ENCODE data around the gene CDKAL1. TPM values are rescaled to one million over a fixed set of nuclear protein-coding genes. Genes with fewer than 3 reads are reported as not detected.

CDKAL1 gene
- total RNA-seq, 1 experiment from 2014 or later, result 20.6 TPM

- H3K27me3 Mint-ChIP-seq (ENCODE audit: low read depth), result no peaks in the 10 kb centered on the region
- 0 out of 2 replicates have a peak overlapping the region, but pooled peaks have one; percentile 26 for H3K27ac Mint-ChIP-seq
- ChIA-PET POLR2A (no interaction called here), CTCF (interaction anchor here (1.0 kb wide), 1 partner anchor 718 kb away, joined by 4 read pairs; no protein-coding TSS in a partner anchor)
- TF ChIP-seq PRDM15 (CRISPR knock-in tag; IDR thresholded peaks at IDR 0.05) (no peak), ZNF232 (CRISPR knock-in tag; IDR thresholded peaks at IDR 0.05) (no peak), ATF6 (CRISPR knock-in tag; IDR thresholded peaks at IDR 0.05) (no peak), IRF2 (CRISPR knock-in tag; IDR thresholded peaks at IDR 0.05; ENCODE audit: borderline replicate concordance, low read depth) (no peak), E2F1 (CRISPR knock-in tag; IDR thresholded peaks at IDR 0.05) (no peak), PRRX2 (CRISPR knock-in tag; IDR thresholded peaks at IDR 0.05) (no peak), TP53 (CRISPR knock-in tag; IDR thresholded peaks at IDR 0.05) (no peak)
- TF ChIP-seq, protein P1, sequence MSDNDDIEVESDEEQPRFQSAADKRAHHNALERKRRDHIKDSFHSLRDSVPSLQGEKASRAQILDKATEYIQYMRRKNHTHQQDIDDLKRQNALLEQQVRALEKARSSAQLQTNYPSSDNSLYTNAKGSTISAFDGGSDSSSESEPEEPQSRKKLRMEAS (CRISPR knock-in tag; IDR thresholded peaks at IDR 0.05), result no peak
- H3K4me1 Mint-ChIP-seq, result peaks cover 81% of the 10 kb centered on the region
- ATAC-seq (no peak), DNase-seq (ENCODE audit: low spot score) (no peak)
- no peaks in the 10 kb centered on the region for H3K9me3 Mint-ChIP-seq
- H3K36me3 Mint-ChIP-seq, result no peaks in the 10 kb centered on the region
- H3K4me3 Mint-ChIP-seq, result no peak overlapping the region
These were observed 336.2 kb downstream of the CDKAL1 start for GRCh38 chr6:20870493-20870892.

GRCh38 chr6:20873425-20874190 is 339.4 kb downstream of the CDKAL1 start:
- H3K4me1 Mint-ChIP-seq, result peaks cover 79% of the 10 kb centered on the region
- no peaks in the 10 kb centered on the region for H3K9me3 Mint-ChIP-seq
- H3K4me3 Mint-ChIP-seq, result peak overlapping the region; percentile 2; the same call in 1 of the 2 replicates
- ATAC-seq (peak; percentile 73), DNase-seq (ENCODE audit: low spot score) (no peak)
- ChIA-PET CTCF (interaction anchor here (0.5 to 2.0 kb wide), 4 partner anchors 86 to 714 kb away, joined by 3 to 14 read pairs (median 4); no protein-coding TSS in a partner anchor), POLR2A (interaction anchor here (0.6 to 1.6 kb wide), 4 partner anchors 87 to 728 kb away, joined by 3 to 8 read pairs (median 4); partner anchors contain the start of gene SOX4)
- H3K27ac Mint-ChIP-seq, result peak overlapping the region; percentile 96
- H3K36me3 Mint-ChIP-seq, result no peaks in the 10 kb centered on the region
- no peaks in the 10 kb centered on the region for H3K27me3 Mint-ChIP-seq (ENCODE audit: low read depth)
- TF ChIP-seq PREB (CRISPR knock-in tag; IDR thresholded peaks at IDR 0.05; ENCODE audit: borderline replicate concordance) (no peak), ARID4B (CRISPR knock-in tag; IDR thresholded peaks at IDR 0.05; ENCODE audit: borderline replicate concordance) (no peak), ZMAT4 (CRISPR knock-in tag; IDR thresholded peaks at IDR 0.05) (peak; percentile 64; the same call in 1 of the 2 replicates), FOXP4 (CRISPR knock-in tag; IDR thresholded peaks at IDR 0.05) (peak; percentile 22; the same call in 1 of the 2 replicates)
